Right cardiac atrium (tissue), 5 donors: ENCODE measurements around the gene LYZ. TPM values are rescaled to one million over a fixed set of nuclear protein-coding genes. Genes with fewer than 3 reads are reported as not detected.

Source experiments
- ATAC-seq, 2 donors: fragments of 200-7000 bp; cut with Tn5 transposase; one replicate each; pipeline versions ENCODE4 v1.8.0 to v1.9.1; 2020; ENCODE audit warnings: moderate library complexity in 2 of 2, mild to moderate bottlenecking in 1 of 2
- DNase-seq, 3 donors: peaks; one replicate each; pipeline ENCODE4 v3.0.0-alpha.2; 2020
- H3K27ac ChIP-seq: one replicate; pipeline ENCODE4 v1.5.1; 2013; ENCODE audit warnings: mild to moderate bottlenecking, low read length, control low read depth, moderate library complexity
- H3K27me3 ChIP-seq: one replicate; pipeline ENCODE4 v1.6.1; 2013; ENCODE audit not compliant: control insufficient read depth, insufficient read depth
- H3K4me1 ChIP-seq: one replicate; pipeline ENCODE4 v1.6.1; 2013; ENCODE audit warnings: low read length; ENCODE audit not compliant: control insufficient read depth, insufficient read depth
- H3K4me3 ChIP-seq: one replicate; pipeline ENCODE4 v1.5.1; 2013; ENCODE audit warnings: low read length, control low read depth
- H3K9me3 ChIP-seq: one replicate; pipeline ENCODE4 v1.6.1; 2013; ENCODE audit warnings: low read length; ENCODE audit not compliant: control insufficient read depth
- WGBS: extraction: QIAGEN DNeasy Blood & Tissue Kit; methylation state at CpG from one replicate; pipeline ENCODE4 v1.1.7; 2013; 5-methylcytosine and 5-hydroxymethylcytosine counted together
- intact Hi-C, 4 donors: fragments of 100-400 bp; cut with DNase I; formaldehyde crosslinking; loops; one replicate each; pipeline versions ENCODE4 v1.11.0 to v1.14.0; 2022 to 2023
- polyA plus RNA-seq: library from polyadenylated mRNA; stranded (reverse); fragments of 200-250 nt; gene quantifications from one replicate; pipeline ENCODE4 v1.2.3, GENCODE V29; 2013
- total RNA-seq, 4 donors: library from RNA; stranded (reverse); fragmentation: NEBNext Ultra II Directional; extraction: Animal tissue kit (Norgen Biotek cat#: 25700); gene quantifications; one replicate each; pipeline ENCODE4 v1.2.1, GENCODE V29; 2021
- donor health status: healthy with polysubstance abuse.
- donor health status: DM: no; HTN: yes; CAD: no.
- donor health status: DM: no; HTN: no; CAD: no.
- donor health status: DM: no; HTN: yes; CAD: no; lungs with severe emphysema.
- donor health status: DM: yes; HTN: yes; CAD: no.

Gene LYZ
- total and polyA plus RNA-seq, 5 donors: 16.5 to 121 (median 48.4) TPM

DNA sequence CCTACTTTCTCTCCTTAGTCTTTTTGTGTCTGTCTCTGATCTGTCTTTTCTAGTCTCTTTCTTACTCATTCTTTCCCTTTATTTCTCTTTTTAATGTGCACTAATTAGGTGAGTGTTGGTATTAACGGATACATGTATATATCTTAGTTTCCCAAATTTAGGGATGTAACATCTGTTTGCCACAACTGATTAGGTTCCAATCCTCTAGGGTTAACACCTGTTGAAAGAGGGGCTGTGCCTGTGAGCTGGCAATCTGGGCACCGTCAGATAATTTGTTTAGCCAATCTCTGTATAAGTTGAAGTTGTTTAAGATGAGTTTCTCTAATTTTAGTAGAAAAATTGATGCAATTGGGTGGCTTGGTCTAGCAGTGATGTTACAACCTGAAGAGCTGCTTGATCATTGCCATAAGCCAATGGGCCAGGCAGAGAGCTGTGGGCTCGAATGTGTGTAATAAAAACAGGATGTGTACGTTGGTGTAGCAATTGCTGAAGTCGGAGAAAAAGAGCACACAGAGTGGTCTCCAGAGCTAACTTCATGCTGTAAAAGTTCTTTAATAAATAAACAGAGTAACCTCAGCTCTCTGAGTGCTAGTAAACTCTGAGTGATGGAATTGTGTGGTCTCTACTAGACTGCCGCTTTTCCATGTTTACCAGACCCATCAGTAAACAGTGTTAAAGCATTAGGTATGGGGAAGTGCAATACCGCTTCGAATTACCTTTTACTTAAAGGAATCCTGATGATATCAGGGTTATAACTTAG lies 18.3 kb upstream of the LYZ start:
- H3K27me3 ChIP-seq: no peaks in the 10 kb centered on the region
- intact Hi-C loops: no loop called here
- no peak overlapping the region for H3K27ac ChIP-seq
- H3K4me1 ChIP-seq: no peaks in the 10 kb centered on the region
- DNase-seq: no peak
- 61% methylated on average over 8 of the region's 8 CpGs for WGBS
- no peaks in the 10 kb centered on the region for H3K9me3 ChIP-seq
- ATAC-seq: no peak
- H3K4me3 ChIP-seq: no peak overlapping the region

GRCh38 chr12:69330475-69331473 lies 17.4 kb upstream of the LYZ start:
- H3K27ac ChIP-seq: no peak overlapping the region
- H3K9me3 ChIP-seq: no peaks in the 10 kb centered on the region
- H3K4me3 ChIP-seq: peak overlapping the region; percentile 73
- no peaks in the 10 kb centered on the region for H3K27me3 ChIP-seq
- peak in 2 of 3 donors; percentile 28 to 59 for DNase-seq
- peak; percentile 51 to 55 for ATAC-seq
- intact Hi-C loops: no loop called here
- no peaks in the 10 kb centered on the region for H3K4me1 ChIP-seq
- 7% methylated on average over 18 of the region's 18 CpGs for WGBS

DNA sequence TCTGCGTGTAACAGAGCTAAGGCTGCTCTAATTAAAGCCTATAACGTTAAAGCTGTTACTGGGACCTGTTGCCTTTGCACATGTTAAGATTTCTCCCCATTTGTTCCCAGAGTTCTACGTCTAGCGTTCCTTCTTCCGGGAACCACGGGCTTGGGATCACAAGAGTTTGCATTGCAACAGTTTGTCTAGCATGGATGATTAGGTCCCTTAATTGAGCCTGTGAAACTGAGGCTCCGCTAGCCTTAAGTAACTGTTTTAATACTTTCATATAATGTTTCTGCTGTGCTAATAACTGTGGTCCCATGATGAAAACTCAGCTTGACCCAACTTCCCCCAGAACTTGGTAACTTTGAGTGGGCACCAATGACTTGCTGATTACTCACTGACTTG lies 16.7 kb upstream of the LYZ start:
- Histone ChIP-seq H3K4me1 (no peaks in the 10 kb centered on the region), H3K27ac (no peak overlapping the region), H3K4me3 (peak overlapping the region; percentile 73), H3K9me3 (no peaks in the 10 kb centered on the region), H3K27me3 (no peaks in the 10 kb centered on the region)
- WGBS: 13% methylated on average over 7 of the region's 7 CpGs
- intact Hi-C loops: no loop called here
- ATAC-seq (peak; percentile 14 to 26), DNase-seq (no peak)

- H3K4me1 ChIP-seq: no peaks in the 10 kb centered on the region
- H3K27ac ChIP-seq: no peak overlapping the region
- peak overlapping the region; percentile 73 for H3K4me3 ChIP-seq
- H3K27me3 ChIP-seq: no peaks in the 10 kb centered on the region
- intact Hi-C loops: no loop called here
- no peaks in the 10 kb centered on the region for H3K9me3 ChIP-seq
- ATAC-seq (no peak), DNase-seq (no peak)
- WGBS: 45% methylated on average over 20 of the region's 20 CpGs
These were observed 16.1 kb upstream of the LYZ start for GRCh38 chr12:69331909-69332684.

DNA sequence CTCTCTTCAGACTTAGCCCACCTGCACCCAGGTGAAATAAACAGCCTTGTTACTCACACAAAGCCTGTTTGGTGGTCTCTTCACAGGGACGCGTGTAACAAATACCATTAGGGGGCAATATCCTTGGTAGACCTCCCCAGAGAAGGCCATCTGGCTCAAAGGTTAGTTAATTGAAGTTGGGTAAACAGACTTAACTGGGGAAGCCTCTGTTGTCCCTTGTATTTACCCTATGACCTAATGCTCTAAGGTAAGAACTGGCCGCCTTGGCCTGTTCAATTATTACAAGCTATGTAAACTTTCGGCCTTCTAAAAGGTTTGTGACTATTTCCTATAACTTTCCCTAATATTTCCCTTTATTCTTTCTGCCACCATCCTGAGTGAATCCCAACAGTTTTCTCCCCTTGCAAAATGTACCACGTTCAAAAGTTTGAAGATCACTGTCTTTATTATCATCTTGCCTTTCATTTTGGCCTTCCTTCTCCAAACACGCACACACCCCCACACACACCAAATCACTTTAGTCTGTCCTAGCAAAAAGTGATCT lies 15.3 kb upstream of the LYZ start:
- H3K4me3 ChIP-seq: no peak overlapping the region
- intact Hi-C loops: no loop called here
- WGBS: 91% methylated on average over 6 of the region's 6 CpGs

DNA sequence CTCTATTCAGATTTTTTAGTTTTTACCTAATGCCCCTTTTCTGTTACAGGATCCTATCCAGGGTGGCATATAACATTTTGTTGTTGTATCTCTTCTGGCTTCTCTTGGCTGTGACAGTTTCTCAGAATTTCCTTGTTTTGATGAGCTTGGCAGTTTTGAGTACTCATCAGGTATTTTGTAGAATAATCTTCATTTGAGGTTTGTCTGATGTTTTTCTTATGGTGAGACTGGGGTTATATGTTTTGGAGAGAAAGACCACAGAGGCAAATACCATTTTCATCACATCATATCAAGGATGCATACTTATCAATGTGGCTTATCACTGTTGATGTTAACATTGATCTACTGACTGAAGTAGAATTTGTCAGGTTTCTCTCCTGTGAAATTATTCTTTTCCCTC lies 14.0 kb upstream of the LYZ start:
- DNase-seq (no peak), ATAC-seq (no peak)
- Histone ChIP-seq H3K27me3 (no peaks in the 10 kb centered on the region), H3K27ac (no peak overlapping the region), H3K4me3 (no peak overlapping the region), H3K9me3 (no peaks in the 10 kb centered on the region), H3K4me1 (no peaks in the 10 kb centered on the region)
- intact Hi-C loops: no loop called here

More for the DNA sequence above, 15.3 kb upstream of the LYZ start:
- ATAC-seq (no peak), DNase-seq (no peak)
- Histone ChIP-seq H3K27me3 (no peaks in the 10 kb centered on the region), H3K4me1 (no peaks in the 10 kb centered on the region), H3K9me3 (no peaks in the 10 kb centered on the region), H3K27ac (no peak overlapping the region)

- H3K27ac ChIP-seq: no peak overlapping the region
- intact Hi-C loops: no loop called here
- H3K4me3 ChIP-seq: no peak overlapping the region
- no peak for ATAC-seq
- no peaks in the 10 kb centered on the region for H3K4me1 ChIP-seq
- no peaks in the 10 kb centered on the region for H3K27me3 ChIP-seq
- WGBS: 75% methylated on average over 2 of the region's 2 CpGs
- no peaks in the 10 kb centered on the region for H3K9me3 ChIP-seq
- DNase-seq: no peak
These were observed 10.7 kb upstream of the LYZ start for GRCh38 chr12:69337311-69338090.

DNA sequence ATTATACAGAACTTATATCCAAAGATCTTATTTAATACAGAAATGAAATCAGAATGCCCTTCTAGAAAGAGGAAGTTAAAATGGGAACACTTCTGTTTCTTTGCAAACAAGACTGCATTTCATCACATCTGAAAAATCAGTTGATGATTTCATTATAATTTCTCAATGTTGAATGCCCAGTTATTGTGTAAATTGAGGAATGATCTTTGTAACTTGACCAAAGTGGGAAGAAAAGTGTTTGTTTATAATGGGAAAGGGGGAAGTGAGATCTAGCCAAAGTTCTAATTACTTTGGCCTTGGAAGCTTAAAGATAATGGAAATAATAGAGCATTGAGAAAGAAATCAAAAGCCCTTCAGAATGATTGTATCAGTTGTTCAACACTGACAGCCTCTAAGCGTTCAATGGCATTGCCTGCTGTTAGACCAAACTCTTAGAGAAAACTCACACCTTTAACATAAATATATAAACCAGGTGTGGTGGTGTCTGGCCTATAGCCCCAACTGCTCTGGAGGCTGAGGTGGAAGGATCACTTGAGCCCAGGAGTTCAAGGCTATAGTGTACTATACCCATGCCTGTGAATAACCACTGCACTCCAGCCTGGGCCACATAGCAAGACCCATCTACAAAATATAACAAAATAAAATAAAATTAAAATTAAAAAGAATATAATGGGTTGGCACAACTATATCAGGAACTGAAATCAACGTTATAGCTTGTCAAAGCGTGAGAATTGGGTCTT lies 9.9 kb upstream of the LYZ start:
- DNase-seq: no peak
- intact Hi-C loops: no loop called here
- H3K4me3 ChIP-seq: no peak overlapping the region
- H3K27ac ChIP-seq: no peak overlapping the region
- H3K27me3 ChIP-seq: no peaks in the 10 kb centered on the region
- no peak for ATAC-seq
- 73% methylated on average over 3 of the region's 3 CpGs for WGBS
- H3K9me3 ChIP-seq: no peaks in the 10 kb centered on the region
- no peaks in the 10 kb centered on the region for H3K4me1 ChIP-seq

DNA sequence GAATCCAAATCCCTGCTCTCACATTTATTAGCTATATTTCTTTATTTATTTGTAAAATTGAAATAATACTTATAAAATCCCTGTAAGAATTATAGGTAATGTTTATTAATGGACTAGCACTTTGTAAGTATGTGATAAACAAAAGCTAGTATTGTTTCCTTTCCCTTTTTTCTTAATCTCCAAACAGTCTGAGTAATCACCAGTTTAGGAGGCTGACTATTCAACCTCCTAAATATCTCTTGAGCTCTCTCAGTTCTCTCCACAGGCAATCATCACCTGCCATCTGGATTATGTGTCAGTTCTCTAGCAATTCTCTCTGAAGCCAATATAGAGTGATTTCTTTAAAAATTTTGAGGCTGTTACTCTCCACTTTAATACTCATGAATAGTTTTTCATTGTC lies 9.2 kb upstream of the LYZ start:
- ATAC-seq: no peak
- DNase-seq: no peak
- intact Hi-C loops: no loop called here
- Histone ChIP-seq H3K4me3 (no peak overlapping the region), H3K27ac (no peak overlapping the region), H3K27me3 (no peaks in the 10 kb centered on the region), H3K4me1 (no peaks in the 10 kb centered on the region), H3K9me3 (no peaks in the 10 kb centered on the region)

GRCh38 chr12:69339999-69340398 lies 8.2 kb upstream of the LYZ start:
- H3K9me3 ChIP-seq: no peaks in the 10 kb centered on the region
- intact Hi-C loops: no loop called here
- ATAC-seq (no peak), DNase-seq (no peak)
- H3K27me3 ChIP-seq: no peaks in the 10 kb centered on the region
- H3K4me3 ChIP-seq: no peak overlapping the region
- no peaks in the 10 kb centered on the region for H3K4me1 ChIP-seq
- 78% methylated on average over 2 of the region's 2 CpGs for WGBS
- no peak overlapping the region for H3K27ac ChIP-seq
